Fibroblast of pulmonary artery (primary cell): ENCODE measurements around the gene SDF2L1.
"Not testable (repeated sequence)": the region's sequence is repeated elsewhere in the genome, so short reads cannot be mapped to it uniquely, and the experiment has no call there.

Source experiments
- DNase-seq: peaks from one replicate; pipeline ENCODE4 v3.0.0-alpha.2; 2010; ENCODE audit warnings: low read depth
- H3K4me3 ChIP-seq: replicated peaks from 2 replicates; pipeline ENCODE4 v1.5.1; 2011; ENCODE audit warnings: low read depth, mild to moderate bottlenecking, control low read depth, low read length, moderate library complexity
- CTCF ChIP-seq: IDR thresholded peaks from 2 replicates; pipeline ENCODE4 v1.5.1; 2011; ENCODE audit warnings: mild to moderate bottlenecking, control low read depth, low read length, inconsistent platforms; ENCODE audit errors: missing control alignments

Gene SDF2L1

GRCh38 chr22:21642584-21643448, 714 bp downstream of the SDF2L1 start:
- peak; percentile 52 for DNase-seq
- peak overlapping the region; percentile 75 for H3K4me3 ChIP-seq
- peak; percentile 63 for TF ChIP-seq CTCF

- TF ChIP-seq CTCF: peak; percentile 17
- no peak for DNase-seq
- peak overlapping the region; percentile 75 for H3K4me3 ChIP-seq
Observed at GRCh38 chr22:21643533-21644357, 1.6 kb downstream of the SDF2L1 start.

GRCh38 chr22:21645513-21645912, 3.4 kb downstream of the SDF2L1 start:
- DNase-seq, H3K4me3 ChIP-seq: not testable (repeated sequence)

- peak; percentile 93 for TF ChIP-seq CTCF
- no peak overlapping the region for H3K4me3 ChIP-seq
- DNase-seq: peak; percentile 88
Observed at GRCh38 chr22:21646608-21647590, 4.8 kb downstream of the SDF2L1 start.

GRCh38 chr22:21650280-21650679, 8.2 kb downstream of the SDF2L1 start:
- DNase-seq: no peak
- no peak for TF ChIP-seq CTCF
- H3K4me3 ChIP-seq: no peak overlapping the region

GRCh38 chr22:21650823-21651520, 8.9 kb downstream of the SDF2L1 start:
- DNase-seq: no peak
- peak overlapping the region; percentile 73 for H3K4me3 ChIP-seq
- TF ChIP-seq CTCF: no peak
